Caco-2 (cell line): Measurements from ENCODE around the gene FRMD4B. TPM values are rescaled to one million over a fixed set of nuclear protein-coding genes. Genes with fewer than 3 reads are reported as not detected.
A peak's percentile ranks its signal among the peaks of the same experiment; 100 is the strongest.

ENCODE experiments used
- BruUV-seq: library from RNA; stranded (reverse); fragments of 400-500 nt; replicated peaks from 2 replicates; lab custom pipeline; 2021; lab: Mats Ljungman, UMichigan
- CTCF ChIA-PET: fragments of 300-600 bp; sonication (Branson Sonifier 250); formaldehyde crosslinking; loops from one replicate; lab custom pipeline; 2022; ENCODE audit warnings: antibody characterized with exemption; lab: Charles Lee
- POLR2A ChIA-PET: fragments of 300-600 bp; sonication (Branson Sonifier 250); formaldehyde crosslinking; loops from one replicate; lab custom pipeline; 2022; ENCODE audit warnings: antibody characterized with exemption; lab: Charles Lee
- DNase-seq, 2 experiments: peaks; one replicate each; pipeline versions ENCODE4 v3.0.0 to v3.0.0-alpha.2; 2020 to 2022
- H3K27me3 ChIP-seq: replicated peaks from 2 replicates; pipeline ENCODE4 v1.6.0; 2011; ENCODE audit warnings: low read length; ENCODE audit not compliant: control insufficient read depth, insufficient read depth
- H3K36me3 ChIP-seq: 2 replicates; pipeline ENCODE4 v1.5.1; 2011; ENCODE audit warnings: low read length; ENCODE audit not compliant: control insufficient read depth, insufficient read depth
- H3K4me1 ChIP-seq: fragments of 250-450 bp; sonication (Bioruptor Pico); 2 replicates; pipeline ENCODE4 v1.5.1; 2020; ENCODE audit warnings: mild to moderate bottlenecking
- H3K4me3 ChIP-seq: 2 replicates; pipeline ENCODE4 v1.5.1; 2011; ENCODE audit warnings: low read depth, mild to moderate bottlenecking, control low read depth, low read length
- H3K9me3 ChIP-seq: fragments of 250-450 bp; sonication (Bioruptor Pico); 2 replicates; pipeline ENCODE4 v1.5.1; 2020; ENCODE audit warnings: mild to moderate bottlenecking, moderate library complexity
- H3K27ac Mint-ChIP-seq: one replicate; pipeline ENCODE4 v1.8.0; 2022; ENCODE audit warnings: mixed read lengths; ENCODE audit not compliant: unreplicated experiment
- H3K27me3 Mint-ChIP-seq: one replicate; pipeline ENCODE4 v1.8.0; 2022; ENCODE audit warnings: mixed read lengths; ENCODE audit not compliant: insufficient read depth, unreplicated experiment
- H3K36me3 Mint-ChIP-seq: one replicate; pipeline ENCODE4 v1.8.0; 2022; ENCODE audit warnings: mild to moderate bottlenecking, mixed read lengths; ENCODE audit not compliant: insufficient read depth, unreplicated experiment
- H3K4me1 Mint-ChIP-seq: one replicate; pipeline ENCODE4 v1.8.0; 2022; ENCODE audit warnings: low read depth, mixed read lengths; ENCODE audit not compliant: unreplicated experiment
- H3K4me3 Mint-ChIP-seq: one replicate; pipeline ENCODE4 v1.8.0; 2022; ENCODE audit warnings: mild to moderate bottlenecking, moderate library complexity, mixed read lengths; ENCODE audit not compliant: unreplicated experiment
- H3K9me3 Mint-ChIP-seq: one replicate; pipeline ENCODE4 v1.8.0; 2022; ENCODE audit warnings: mixed read lengths; ENCODE audit not compliant: unreplicated experiment
- CTCF ChIP-seq, 2 experiments: fragments of 200-600 bp in 1 of 2; IDR thresholded peaks; 1 replicate in 1 of 2; 2 replicates in 1 of 2; pipeline versions ENCODE4 v1.5.1 to v1.8.0; 2011 to 2022; ENCODE audit warnings: antibody characterized with exemption in 1 of 2, control low read depth in 1 of 2, inconsistent platforms in 1 of 2, low read depth in 1 of 2, low read length in 1 of 2, mild to moderate bottlenecking in 1 of 2, moderate library complexity in 1 of 2; ENCODE audit not compliant: insufficient read depth in 1 of 2, severe bottlenecking in 1 of 2, unreplicated experiment in 1 of 2
- intact Hi-C: fragments of 100-400 bp; cut with micrococcal nuclease; formaldehyde crosslinking; loops from one replicate; pipeline ENCODE4 v1.10.0; 2022; ENCODE audit not compliant: unreplicated experiment
- total RNA-seq: library from RNA; stranded (reverse); gene quantifications from 2 replicates; pipeline ENCODE4 v1.2.3, GENCODE V29; 2022

FRMD4B gene
- total RNA-seq, 1 experiment from 2014 or later = 47.5 TPM

GRCh38 chr3:69410301-69410700, 24.4 kb upstream of the FRMD4B start:
- no peaks in the 10 kb centered on the region for H3K27me3 Mint-ChIP-seq
- H3K27ac Mint-ChIP-seq = no peak overlapping the region
- H3K36me3 Mint-ChIP-seq = no peaks in the 10 kb centered on the region
- no peaks in the 10 kb centered on the region for H3K9me3 Mint-ChIP-seq
- H3K4me1 Mint-ChIP-seq = no peaks in the 10 kb centered on the region
- Histone ChIP-seq H3K4me1 (no peaks in the 10 kb centered on the region), H3K36me3 (no peaks in the 10 kb centered on the region), H3K27me3 (no peaks in the 10 kb centered on the region), H3K4me3 (no peak overlapping the region), H3K9me3 (peaks cover 1% of the 10 kb centered on the region)
- TF ChIP-seq CTCF (IDR thresholded peaks at IDR 0.05; ENCODE audit: insufficient read depth in 1 of 2, low read depth in 1 of 2, low read length in 1 of 2, severe bottlenecking in 1 of 2, unreplicated experiment in 1 of 2) = peak; percentile 72 to 88
- BruUV-seq = no TSS peak
- peak overlapping the region; percentile 8 for H3K4me3 Mint-ChIP-seq
- intact Hi-C loops = loop anchor here (1.0 kb wide), 3 partner anchors 86 to 249 kb away; no protein-coding TSS in a partner anchor
- peak; percentile 71 to 76 for DNase-seq
- ChIA-PET CTCF (interaction anchor here (1.0 to 2.6 kb wide), 6 partner anchors 15 to 248 kb away, joined by 3 to 12 read pairs (median 6); partner anchors contain the start of gene FRMD4B), POLR2A (no interaction called here)

- POLR2A ChIA-PET = no interaction called here
- no peak overlapping the region for H3K27ac Mint-ChIP-seq
These were observed 23.9 kb upstream of the FRMD4B start for GRCh38 chr3:69409831-69410230.

GRCh38 chr3:69409011-69409410, 23.1 kb upstream of the FRMD4B start:
- TF ChIP-seq CTCF (IDR thresholded peaks at IDR 0.05; ENCODE audit: insufficient read depth in 1 of 2, low read depth in 1 of 2, low read length in 1 of 2, severe bottlenecking in 1 of 2, unreplicated experiment in 1 of 2) = no peak
- Histone ChIP-seq H3K27me3 (no peaks in the 10 kb centered on the region), H3K36me3 (no peaks in the 10 kb centered on the region), H3K4me3 (no peak overlapping the region), H3K4me1 (no peaks in the 10 kb centered on the region), H3K9me3 (peaks cover 4% of the 10 kb centered on the region)
- Mint-ChIP-seq H3K27ac (no peak overlapping the region), H3K9me3 (no peaks in the 10 kb centered on the region), H3K4me3 (no peak overlapping the region), H3K36me3 (no peaks in the 10 kb centered on the region), H3K4me1 (no peaks in the 10 kb centered on the region), H3K27me3 (no peaks in the 10 kb centered on the region)
- no peak for DNase-seq
- POLR2A ChIA-PET = no interaction called here
- CTCF ChIA-PET = interaction anchor here (1.8 to 2.6 kb wide), 2 partner anchors 99 to 247 kb away, joined by 8 to 12 read pairs; no protein-coding TSS in a partner anchor
- BruUV-seq = no TSS peak
- intact Hi-C loops = no loop called here

More at GRCh38 chr3:69409831-69410230, 23.9 kb upstream of the FRMD4B start:
- Mint-ChIP-seq H3K27me3 (no peaks in the 10 kb centered on the region), H3K4me1 (no peaks in the 10 kb centered on the region), H3K36me3 (no peaks in the 10 kb centered on the region), H3K4me3 (peak overlapping the region; percentile 8), H3K9me3 (no peaks in the 10 kb centered on the region)
- DNase-seq = no peak
- peaks cover 4% of the 10 kb centered on the region for H3K9me3 ChIP-seq
- CTCF ChIA-PET = interaction anchor here (1.0 to 2.6 kb wide), 6 partner anchors 16 to 248 kb away, joined by 3 to 12 read pairs (median 6); partner anchors contain the start of gene FRMD4B
- no peaks in the 10 kb centered on the region for H3K27me3 ChIP-seq
- no TSS peak for BruUV-seq
- no peaks in the 10 kb centered on the region for H3K4me1 ChIP-seq
- no peak for TF ChIP-seq CTCF (IDR thresholded peaks at IDR 0.05; ENCODE audit: insufficient read depth in 1 of 2, low read depth in 1 of 2, low read length in 1 of 2, severe bottlenecking in 1 of 2, unreplicated experiment in 1 of 2)
- intact Hi-C loops = loop anchor here (1.0 kb wide), 3 partner anchors 86 to 249 kb away; no protein-coding TSS in a partner anchor
- H3K4me3 ChIP-seq = no peak overlapping the region
- H3K36me3 ChIP-seq = no peaks in the 10 kb centered on the region
